GM18951 (cell line): Measurements from ENCODE around the gene SNX8.

Experiments used
- POLR2A ChIP-seq: IDR thresholded peaks from 4 replicates; pipeline ENCODE4 v1.6.1; 2011; ENCODE audit warnings: mild to moderate bottlenecking; ENCODE audit not compliant: insufficient read length, insufficient read depth; ENCODE audit errors: extremely low read depth
- in situ Hi-C: fragments of 300-500 bp; cut with MboI; formaldehyde crosslinking; loops from one replicate; pipeline ENCODE4 v1.12.0; 2022; ENCODE audit warnings: low sequenced_read_pairs, mixed read lengths, inconsistent platforms; ENCODE audit not compliant: unreplicated experiment

Gene SNX8

DNA sequence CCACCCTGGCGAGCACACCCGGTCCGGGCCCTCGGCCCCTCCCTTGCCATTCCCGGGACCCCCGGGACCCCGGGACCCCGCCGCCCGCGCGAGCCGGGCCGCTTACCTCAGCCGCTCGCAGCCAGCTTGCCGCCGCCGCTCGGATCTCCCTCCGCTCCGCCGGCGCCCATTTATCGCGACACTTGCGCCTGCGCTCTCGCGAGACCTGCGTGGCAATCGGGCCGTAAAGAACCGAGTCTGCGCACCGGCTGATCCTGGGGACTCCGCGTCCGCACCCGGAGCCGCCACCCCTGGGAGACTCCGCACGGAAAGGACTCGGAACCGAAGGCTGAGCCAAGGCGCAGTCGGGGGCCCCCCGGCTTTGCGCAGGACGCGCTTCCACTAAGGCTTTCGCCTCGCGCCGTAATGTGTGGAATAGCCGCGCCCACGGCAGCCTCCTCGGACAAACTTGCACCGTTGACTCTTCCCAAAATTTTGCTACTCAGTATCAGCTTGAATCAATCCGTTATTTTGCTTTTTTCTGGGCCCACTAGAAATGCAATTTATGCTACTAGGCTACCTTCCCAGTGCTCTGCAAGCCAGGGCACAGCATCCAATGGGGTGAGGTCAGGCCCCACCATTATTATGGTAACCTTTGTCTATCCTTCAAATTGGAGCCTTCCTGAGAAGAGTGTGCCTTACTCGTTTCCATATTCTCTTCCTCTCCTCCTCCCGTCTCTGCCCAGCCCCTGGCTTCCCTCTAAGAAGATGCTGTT, 81.3 kb downstream of the SNX8 start, which contains the start of gene MAD1L1:
Gene MAD1L1, minus strand, starts transcription at position 180 of the 755 bp plus-strand sequence. CDS start 2,812 bp downstream, outside the sequence.
- TF ChIP-seq POLR2A = peak; percentile 90
- in situ Hi-C loops = loop anchor here (10.0 kb wide), 1 partner anchor 112 kb away; no protein-coding TSS in a partner anchor

DNA sequence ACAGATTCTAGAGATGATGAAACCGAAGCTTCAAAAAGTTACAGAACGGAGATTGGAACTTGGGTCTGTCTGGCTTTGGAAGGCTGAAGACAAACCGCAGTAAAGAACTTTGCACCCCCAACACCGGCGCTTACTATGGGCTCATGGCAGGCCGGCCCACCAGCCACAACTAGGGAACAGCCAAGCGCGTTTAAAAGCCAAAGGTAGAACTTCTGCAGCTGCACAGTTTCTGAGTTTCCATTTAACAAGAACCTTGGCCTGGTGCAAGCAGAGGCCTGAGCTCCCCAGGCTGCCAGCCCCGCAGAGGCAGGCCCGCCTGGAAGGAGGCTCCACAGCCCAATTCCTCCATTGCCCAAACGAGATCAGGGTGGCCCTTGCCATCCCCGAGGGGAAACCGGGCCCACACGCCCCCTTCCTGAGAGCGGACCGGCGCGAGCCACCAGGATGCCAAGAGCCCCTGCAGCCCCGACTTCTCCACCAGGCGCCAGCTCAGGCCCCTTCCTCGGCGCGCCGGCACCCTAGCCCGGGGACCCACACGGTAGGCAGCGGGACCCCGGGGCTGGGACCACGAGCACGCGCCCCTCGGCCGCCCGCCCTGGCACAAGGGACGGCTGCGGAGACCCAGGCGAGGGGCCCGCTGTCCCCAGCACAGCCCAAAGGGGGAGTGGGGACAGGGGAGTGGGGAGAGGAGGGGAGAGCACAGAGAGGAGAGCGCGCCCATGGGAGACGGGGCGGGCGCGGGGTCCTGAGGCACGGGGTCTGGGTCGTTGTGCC, 82.1 kb downstream of the SNX8 start:
- in situ Hi-C loops = loop anchor here (10.0 kb wide), 1 partner anchor 113 kb away; no protein-coding TSS in a partner anchor
- no peak for TF ChIP-seq POLR2A

DNA sequence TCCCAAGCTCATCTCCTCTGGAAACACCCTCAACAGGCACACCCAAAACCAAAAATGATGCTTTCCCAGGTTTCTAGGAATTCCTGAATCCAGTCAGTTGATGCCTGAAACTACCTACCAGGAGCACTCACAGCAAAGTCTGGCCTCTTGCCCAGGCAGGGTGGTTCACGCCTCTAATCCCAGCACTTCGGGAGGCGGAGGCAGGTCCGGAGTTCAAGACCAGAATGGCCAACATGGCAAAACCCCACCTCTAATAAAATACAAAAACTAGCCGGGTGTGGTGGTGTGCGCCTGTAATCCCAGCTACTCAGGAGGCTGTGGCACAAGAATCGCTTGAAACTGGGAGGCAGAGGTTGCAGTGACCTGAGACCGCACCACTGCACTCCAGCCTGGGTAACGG, 83.4 kb downstream of the SNX8 start:
- in situ Hi-C loops = loop anchor here (10.0 kb wide), 1 partner anchor 114 kb away; no protein-coding TSS in a partner anchor
- TF ChIP-seq POLR2A = no peak

- no peak for TF ChIP-seq POLR2A
- in situ Hi-C loops = loop anchor here (10.0 kb wide), 1 partner anchor 115 kb away; no protein-coding TSS in a partner anchor
Measured at GRCh38 chr7:2230226-2230625, 84.0 kb downstream of the SNX8 start.

GRCh38 chr7:2229467-2229866, 84.8 kb downstream of the SNX8 start:
- in situ Hi-C loops = no loop called here
- no peak for TF ChIP-seq POLR2A

DNA sequence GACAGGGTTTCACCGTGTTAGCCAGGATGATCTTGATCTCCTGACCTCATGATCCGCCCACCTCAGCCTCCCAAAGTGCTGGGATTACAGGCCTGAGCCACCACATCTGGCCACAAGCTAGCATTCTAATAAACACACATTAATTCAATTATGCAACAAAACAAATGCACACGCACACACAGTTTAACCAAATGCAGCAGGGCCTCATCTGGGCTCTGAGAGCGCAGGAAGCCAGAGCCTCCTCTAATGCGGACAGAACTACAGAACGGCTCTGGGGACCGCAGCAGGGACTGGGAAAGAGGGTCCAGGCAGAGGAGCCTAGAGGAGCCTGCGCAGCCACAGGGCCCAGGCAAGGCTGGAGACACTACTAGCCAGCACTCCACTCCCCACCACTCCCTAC, 85.3 kb downstream of the SNX8 start:
- in situ Hi-C loops = no loop called here
- no peak for TF ChIP-seq POLR2A

DNA sequence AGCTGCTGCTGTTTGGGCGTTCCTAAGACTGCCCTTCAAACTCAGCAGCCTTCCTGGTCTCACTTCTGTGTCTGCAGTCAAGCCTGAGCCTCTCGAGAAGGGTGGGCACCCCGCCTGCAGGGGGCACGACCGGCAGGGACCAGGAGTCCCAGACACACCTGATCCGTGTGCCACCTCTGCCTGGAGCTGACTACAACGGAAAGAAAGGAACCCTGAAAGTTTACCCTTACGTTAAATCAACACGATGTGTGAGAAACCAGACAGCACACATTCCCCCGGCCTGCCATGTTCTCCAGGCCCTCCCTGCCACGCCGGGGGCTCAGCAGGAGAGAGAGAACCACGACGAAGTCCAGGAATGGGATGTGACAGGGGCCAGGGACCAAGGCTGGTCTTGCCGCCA, 86.5 kb downstream of the SNX8 start:
- in situ Hi-C loops = no loop called here
- TF ChIP-seq POLR2A = no peak

DNA sequence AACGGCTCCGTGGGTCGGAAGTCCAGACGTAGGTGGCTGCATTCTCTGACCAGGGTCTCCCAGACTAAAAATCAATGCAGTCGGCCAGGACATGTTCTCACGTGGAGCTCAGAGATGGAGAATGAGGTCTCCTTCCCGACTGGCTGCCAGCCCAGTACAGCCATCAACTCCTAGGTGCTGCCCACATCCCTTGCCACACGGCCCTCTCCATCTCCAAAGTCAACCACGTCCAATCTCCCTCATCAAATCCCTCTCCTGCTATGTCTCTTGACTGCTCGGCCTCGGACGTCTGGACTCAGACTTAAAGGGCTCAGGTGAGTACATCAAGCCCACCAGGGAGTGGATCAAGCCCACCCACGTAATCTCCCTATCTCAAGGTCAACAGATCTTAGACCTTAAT, 88.4 kb downstream of the SNX8 start:
- in situ Hi-C loops = no loop called here
- TF ChIP-seq POLR2A = no peak

DNA sequence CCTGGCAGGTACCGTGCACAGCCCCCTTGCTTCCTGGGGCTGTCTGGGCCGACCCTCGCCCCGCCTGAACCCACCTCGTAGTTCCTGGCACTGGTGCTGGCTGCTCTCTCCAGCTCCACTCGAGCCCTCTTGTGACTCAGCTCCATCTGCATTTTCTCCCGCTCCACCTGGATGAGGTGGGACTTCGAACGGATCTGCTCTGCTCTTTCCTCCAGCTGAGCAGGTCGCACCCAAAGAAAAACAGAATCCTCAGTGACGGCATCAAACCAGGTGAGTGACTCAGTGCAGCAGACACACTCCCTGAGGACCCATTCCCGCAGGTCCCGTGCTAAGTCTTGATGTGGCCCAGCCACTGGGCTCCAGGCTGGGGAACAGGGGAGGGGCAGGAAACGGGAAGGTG, 88.9 kb downstream of the SNX8 start:
- in situ Hi-C loops = no loop called here
- no peak for TF ChIP-seq POLR2A

DNA sequence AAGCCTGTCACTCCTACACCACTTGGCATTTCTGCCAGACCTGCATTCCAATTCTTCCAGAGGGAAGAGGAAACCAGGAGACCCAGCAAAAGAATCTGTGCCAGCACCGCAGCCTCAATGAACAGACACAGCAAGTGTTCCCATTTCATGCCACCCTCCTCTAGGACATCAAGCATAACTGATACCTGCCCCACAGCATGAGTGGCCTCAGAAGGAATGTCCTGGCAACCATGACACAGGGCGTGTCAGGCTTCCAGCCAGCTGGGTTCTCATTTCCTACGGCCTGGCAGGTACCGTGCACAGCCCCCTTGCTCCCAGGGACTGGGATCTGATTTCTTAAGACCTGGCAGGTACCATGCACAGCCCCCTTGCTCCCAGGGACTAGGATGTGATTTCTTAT, 89.3 kb downstream of the SNX8 start:
- TF ChIP-seq POLR2A = no peak
- in situ Hi-C loops = no loop called here

- in situ Hi-C loops = no loop called here
- no peak for TF ChIP-seq POLR2A
Measured at GRCh38 chr7:2224491-2224928, 89.7 kb downstream of the SNX8 start.

DNA sequence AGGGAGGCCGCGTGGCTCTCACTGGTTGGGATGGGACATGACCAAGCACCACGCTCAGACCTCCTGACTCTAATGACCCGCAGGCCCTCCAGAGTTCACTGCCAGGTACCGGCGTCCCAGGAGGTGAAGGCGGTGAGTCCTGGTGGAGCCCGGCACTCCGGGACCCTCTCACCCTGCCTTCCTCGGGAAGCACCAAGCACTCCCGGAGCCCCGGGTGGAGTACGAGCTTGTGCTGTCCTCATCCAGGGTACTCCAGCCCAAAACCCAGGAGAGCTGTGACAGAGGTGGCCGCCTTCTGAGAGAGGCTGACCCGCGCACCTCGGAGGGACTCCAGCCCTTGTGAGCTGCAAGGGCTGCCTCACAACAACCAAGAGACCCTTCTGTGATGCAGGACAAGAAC, 90.9 kb downstream of the SNX8 start:
- in situ Hi-C loops = no loop called here
- TF ChIP-seq POLR2A = no peak

DNA sequence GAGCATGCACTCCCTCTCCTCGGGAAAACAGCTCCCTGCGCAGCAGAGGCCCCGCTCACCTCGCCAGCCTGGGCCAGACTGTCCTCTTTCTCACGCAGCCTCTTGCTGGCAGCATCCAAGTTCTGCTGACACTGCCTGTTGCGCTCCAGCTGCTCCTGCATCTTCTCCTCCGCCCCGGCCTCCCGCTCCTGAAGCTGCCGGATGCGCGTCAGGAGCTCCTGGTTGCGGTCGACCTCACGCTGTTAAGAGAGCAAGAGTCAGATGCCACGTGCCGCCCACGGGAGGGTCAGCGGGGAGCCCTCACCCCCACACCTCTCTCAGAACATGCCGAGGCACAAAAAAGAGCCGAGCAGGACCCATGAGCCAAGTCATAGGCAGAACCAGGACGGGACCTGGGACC, 91.7 kb downstream of the SNX8 start:
- in situ Hi-C loops = no loop called here
- no peak for TF ChIP-seq POLR2A
